ENCODE measurements around the gene AGFG1. TPM values are rescaled to one million over a fixed set of nuclear protein-coding genes. Genes with fewer than 3 reads are reported as not detected.

The AGFG1 gene
- total RNA-seq, 4 donors from 2014 or later, result 41.0 to 60.3 (median 55.0) TPM

- H3K4me1 ChIP-seq, result peaks cover 27% of the 10 kb centered on the region
- 77% methylated on average over 1 of the region's 1 CpG for WGBS
Measured at GRCh38 chr2:227482638-227483340, 10.8 kb downstream of the AGFG1 start.

DNA sequence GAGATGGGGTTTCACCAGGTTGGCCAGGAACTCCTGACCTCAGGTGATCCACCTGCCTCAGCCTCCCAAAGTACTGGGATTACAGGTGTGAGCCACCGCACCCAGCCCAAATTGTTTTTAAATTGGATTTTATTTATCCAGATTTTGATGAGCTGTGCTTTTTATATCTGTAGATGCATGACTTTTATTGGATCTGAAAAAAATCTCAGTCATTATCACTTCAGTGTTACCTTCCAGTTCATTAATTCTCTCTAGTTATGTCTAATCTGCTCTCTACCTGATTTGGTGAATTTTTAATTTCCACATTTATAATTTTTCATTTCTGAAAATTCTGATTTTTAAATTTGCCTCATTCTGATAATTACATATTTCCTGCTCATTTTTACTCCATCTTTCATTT lies 13.5 kb downstream of the AGFG1 start:
- TF ChIP-seq POLR2AphosphoS5 (IDR thresholded peaks at IDR 0.05) (no peak), CTCF (IDR thresholded peaks at IDR 0.05) (no peak), EP300 (IDR thresholded peaks at IDR 0.05) (no peak), POLR2A (IDR thresholded peaks at IDR 0.05) (no peak)
- Histone ChIP-seq H3K4me1 (peaks cover 17% of the 10 kb centered on the region), H3K27ac (no peak overlapping the region), H3K36me3 (no peaks in the 10 kb centered on the region), H3K4me3 (no peak overlapping the region), H3K9me3 (no peaks in the 10 kb centered on the region), H3K27me3 (no peaks in the 10 kb centered on the region)
- DNase-seq (ENCODE audit: low spot score in 2 of 2), result no peak
- WGBS, result 95% methylated on average over 1 of the region's 1 CpG

More at GRCh38 chr2:227482638-227483340, 10.8 kb downstream of the AGFG1 start:
- H3K27ac ChIP-seq, result no peak overlapping the region
- no peaks in the 10 kb centered on the region for H3K27me3 ChIP-seq
- TF ChIP-seq POLR2AphosphoS5 (IDR thresholded peaks at IDR 0.05), result no peak
- TF ChIP-seq POLR2A (IDR thresholded peaks at IDR 0.05), result no peak
- no peak for TF ChIP-seq CTCF (IDR thresholded peaks at IDR 0.05)
- TF ChIP-seq EP300 (IDR thresholded peaks at IDR 0.05), result no peak
- H3K4me3 ChIP-seq, result no peak overlapping the region
- no peak for DNase-seq (ENCODE audit: low spot score in 2 of 2)
- H3K9me3 ChIP-seq, result no peaks in the 10 kb centered on the region
- no peaks in the 10 kb centered on the region for H3K36me3 ChIP-seq

DNA sequence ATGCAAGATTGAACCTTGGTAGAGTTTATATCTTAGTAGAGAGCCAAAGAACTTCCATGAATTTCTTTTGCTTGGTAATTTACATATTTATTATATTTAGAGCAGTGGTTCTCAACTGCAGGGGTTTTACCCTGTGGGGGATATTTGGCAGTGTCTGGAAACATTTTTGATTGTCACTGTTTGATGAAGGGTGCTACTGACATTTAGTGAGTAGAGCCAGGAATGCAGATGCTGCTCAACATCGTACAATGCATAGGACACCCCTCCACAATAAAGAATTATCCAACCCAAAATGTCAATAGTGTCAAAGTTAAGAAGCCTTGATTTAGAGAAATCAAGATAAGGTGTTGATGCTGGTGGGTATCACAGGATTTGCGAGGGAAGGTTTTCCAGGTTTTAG lies 14.7 kb downstream of the AGFG1 start:
- Histone ChIP-seq H3K4me3 (no peak overlapping the region), H3K4me1 (peaks cover 13% of the 10 kb centered on the region), H3K27me3 (no peaks in the 10 kb centered on the region), H3K9me3 (no peaks in the 10 kb centered on the region), H3K27ac (no peak overlapping the region), H3K36me3 (no peaks in the 10 kb centered on the region)
- WGBS, result 81% methylated on average over 2 of the region's 2 CpGs
- TF ChIP-seq POLR2A (IDR thresholded peaks at IDR 0.05), result no peak
- TF ChIP-seq CTCF (IDR thresholded peaks at IDR 0.05), result no peak
- no peak for TF ChIP-seq POLR2AphosphoS5 (IDR thresholded peaks at IDR 0.05)
- TF ChIP-seq EP300 (IDR thresholded peaks at IDR 0.05), result no peak
- DNase-seq (ENCODE audit: low spot score in 2 of 2), result no peak

DNA sequence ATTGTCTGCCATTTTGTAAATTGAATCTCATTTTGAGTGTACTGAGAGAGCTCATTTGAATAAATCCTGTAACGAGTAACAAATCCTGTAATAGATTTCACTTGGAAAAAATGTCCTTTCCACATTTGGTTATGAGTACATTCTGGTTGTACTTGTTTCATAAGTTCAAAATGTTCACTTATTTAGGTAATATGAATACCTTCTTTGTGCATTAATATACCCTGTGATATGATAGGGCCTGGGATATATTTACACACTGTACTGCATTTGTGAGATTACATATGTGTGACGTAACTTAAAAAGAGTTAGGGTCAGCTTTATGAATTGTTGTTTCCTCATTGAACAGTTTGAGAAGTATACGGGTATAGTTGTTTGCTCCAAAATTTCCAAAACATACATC lies 16.1 kb downstream of the AGFG1 start:
- no peak for DNase-seq (ENCODE audit: low spot score in 2 of 2)
- 90% methylated on average over 3 of the region's 3 CpGs for WGBS
- no peaks in the 10 kb centered on the region for H3K9me3 ChIP-seq
- H3K27me3 ChIP-seq, result no peaks in the 10 kb centered on the region
- TF ChIP-seq CTCF (IDR thresholded peaks at IDR 0.05), result no peak
- no peak for TF ChIP-seq POLR2AphosphoS5 (IDR thresholded peaks at IDR 0.05)
- no peak for TF ChIP-seq POLR2A (IDR thresholded peaks at IDR 0.05)
- H3K27ac ChIP-seq, result no peak overlapping the region
- H3K4me3 ChIP-seq, result no peak overlapping the region
- no peaks in the 10 kb centered on the region for H3K36me3 ChIP-seq
- H3K4me1 ChIP-seq, result peaks cover 5% of the 10 kb centered on the region

GRCh38 chr2:227491386-227491785 lies 19.4 kb downstream of the AGFG1 start:
- no peaks in the 10 kb centered on the region for H3K27me3 ChIP-seq
- no peaks in the 10 kb centered on the region for H3K9me3 ChIP-seq
- H3K4me3 ChIP-seq, result no peak overlapping the region
- H3K36me3 ChIP-seq, result peaks cover 4% of the 10 kb centered on the region
- no peak for DNase-seq (ENCODE audit: low spot score in 2 of 2)
- 84% methylated on average over 3 of the region's 3 CpGs for WGBS
- H3K27ac ChIP-seq, result no peak overlapping the region
- TF ChIP-seq POLR2A (IDR thresholded peaks at IDR 0.05) (no peak), POLR2AphosphoS5 (IDR thresholded peaks at IDR 0.05) (no peak), EP300 (IDR thresholded peaks at IDR 0.05) (no peak), CTCF (IDR thresholded peaks at IDR 0.05) (no peak)
- no peaks in the 10 kb centered on the region for H3K4me1 ChIP-seq

Measured in suprapubic skin (tissue), 4 donors.